K562 (cell line): Measurements from ENCODE around the gene VEGFA. TPM values are rescaled to one million over a fixed set of nuclear protein-coding genes. Genes with fewer than 3 reads are reported as not detected.

Experiments
- ATAC-seq: fragments of 200-7000 bp; cut with Tn5 transposase; 3 replicates; pipeline ENCODE4 v1.9.1; 2020; ENCODE audit warnings: moderate library complexity
- BruUV-seq: library from RNA; stranded (reverse); fragments of 400-500 nt; replicated peaks from 2 replicates; lab custom pipeline; 2021; lab: Mats Ljungman, UMichigan
- CTCF ChIA-PET: fragments of 300-600 bp; formaldehyde crosslinking; extraction: SDS; loops from one replicate; lab custom pipeline; 2021; ENCODE audit warnings: low intra/inter-chr PET ratio; lab: Yijun Ruan, JAX
- POLR2A ChIA-PET: fragments of 300-600, 350-650 bp; sonication (Branson Sonifier 250); formaldehyde crosslinking; extraction: SDS; loops from one replicate; lab custom pipeline; 2021; ENCODE audit warnings: antibody characterized with exemption, inconsistent platforms; lab: Yijun Ruan, JAX
- DNase-seq, 4 experiments: peaks; one replicate each; pipeline versions ENCODE4 v3.0.0 to v3.0.0-alpha.2; 2011 to 2018; ENCODE audit warnings: low spot score in 3 of 4, mixed read lengths in 3 of 4; ENCODE audit errors: extremely low read depth in 1 of 4
- FAIRE-seq: peaks from 2 replicates; lab custom pipeline; 2011; peaks lifted over from hg19 to GRCh38; lab: Jason Lieb, UNC
- H2AFZ ChIP-seq: 2 replicates; pipeline ENCODE4 v1.6.0; 2011; ENCODE audit warnings: low read depth, low read length, control low read depth, inconsistent platforms
- H3K27ac ChIP-seq: fragments of 200-600 bp; 3 replicates; pipeline ENCODE4 v1.8.0; 2011; ENCODE audit warnings: low read depth, mild to moderate bottlenecking, control low read depth, inconsistent platforms, low read length, moderate library complexity, mixed read lengths; ENCODE audit errors: extremely low read depth
- H3K27me3 ChIP-seq, 2 experiments: fragments of 300-600 bp in 1 of 2; 2 replicates in 1 of 2; 3 replicates in 1 of 2; pipeline versions ENCODE4 v1.6.0 to v1.8.0; 2011; ENCODE audit warnings: inconsistent platforms in 2 of 2, low read length in 2 of 2, mild to moderate bottlenecking in 1 of 2, mixed read lengths in 1 of 2, moderate library complexity in 1 of 2; ENCODE audit not compliant: control insufficient read depth in 2 of 2, insufficient read depth in 2 of 2
- H3K36me3 ChIP-seq: fragments of 300-600 bp; 3 replicates; pipeline ENCODE4 v1.8.0; 2011; ENCODE audit warnings: mild to moderate bottlenecking, low read length, inconsistent platforms; ENCODE audit not compliant: control insufficient read depth, insufficient read depth
- H3K4me1 ChIP-seq, 2 experiments: fragments of 200-600 bp in 1 of 2; replicated peaks in 1 of 2; 2 replicates in 1 of 2; 3 replicates in 1 of 2; pipeline versions ENCODE4 v1.5.1 to v1.8.0; 2011; ENCODE audit warnings: inconsistent platforms in 2 of 2, low read length in 2 of 2, mild to moderate bottlenecking in 1 of 2, mixed read lengths in 1 of 2, moderate library complexity in 1 of 2; ENCODE audit not compliant: control insufficient read depth in 2 of 2, insufficient read depth in 2 of 2
- H3K4me2 ChIP-seq: 2 replicates; pipeline ENCODE4 v1.6.1; 2011; ENCODE audit warnings: low read length, control low read depth, inconsistent platforms, mixed read lengths; ENCODE audit not compliant: insufficient read depth
- H3K4me3 ChIP-seq: fragments of 200-600 bp; sonication (generic), shearing (Covaris generic); 2 replicates; pipeline ENCODE4 v1.5.1; 2016; ENCODE audit warnings: control low read depth, inconsistent platforms
- H3K79me2 ChIP-seq: fragments of 200-600 bp; 3 replicates; pipeline ENCODE4 v1.8.0; 2011; ENCODE audit warnings: low read length, inconsistent platforms; ENCODE audit not compliant: control insufficient read depth, insufficient read depth
- H3K9ac ChIP-seq, 2 experiments: 2 replicates each; pipeline versions ENCODE4 v1.6.0 to v1.6.1; 2011; ENCODE audit warnings: low read depth in 2 of 2, low read length in 2 of 2, control low read depth in 1 of 2, inconsistent platforms in 1 of 2, mild to moderate bottlenecking in 1 of 2, mixed read lengths in 1 of 2; ENCODE audit not compliant: insufficient read depth in 1 of 2
- H3K9me1 ChIP-seq: one replicate; pipeline ENCODE4 v1.6.0; 2011; ENCODE audit warnings: inconsistent platforms, mild to moderate bottlenecking, low read length, moderate library complexity; ENCODE audit not compliant: control insufficient read depth, insufficient read depth
- H3K9me3 ChIP-seq: replicated peaks from 2 replicates; pipeline ENCODE4 v1.5.1; 2011; ENCODE audit warnings: low read depth, low read length, inconsistent platforms; ENCODE audit not compliant: control insufficient read depth, insufficient read depth
- H4K20me1 ChIP-seq: replicated peaks from 2 replicates; pipeline ENCODE4 v1.6.1; 2011; ENCODE audit warnings: low read length, inconsistent platforms, mixed read lengths; ENCODE audit not compliant: control insufficient read depth, insufficient read depth
- ADNP ChIP-seq: fragments of 200-800 bp; sonication (Bioruptor generic); IDR thresholded peaks from 2 replicates; pipeline ENCODE4 v1.6.1; 2016; ENCODE audit warnings: missing genetic modification characterization, missing compliant biosample characterization
- ARNT ChIP-seq, 2 experiments: fragments of 450-650 bp; IDR thresholded peaks; 2 replicates each; pipeline ENCODE4 v1.6.1; 2016; ENCODE audit warnings: mild to moderate bottlenecking in 1 of 2
- CBX3 ChIP-seq, 2 experiments: IDR thresholded peaks; 1 replicate in 1 of 2; 2 replicates in 1 of 2; pipeline ENCODE4 v1.6.1; 2012; ENCODE audit warnings: inconsistent platforms in 2 of 2, low read length in 2 of 2, borderline replicate concordance in 1 of 2, control low read depth in 1 of 2
- EP400 ChIP-seq: fragments of 450-650 bp; IDR thresholded peaks from 2 replicates; pipeline ENCODE4 v1.6.1; 2017; ENCODE audit warnings: antibody characterized with exemption, mild to moderate bottlenecking, moderate library complexity
- GABPA ChIP-seq: fragments of 200-800 bp; sonication (Bioruptor generic); conservative IDR thresholded peaks from 2 replicates; pipeline ENCODE4 v1.6.1; 2016; ENCODE audit warnings: low read depth, missing genetic modification characterization, missing compliant biosample characterization
- HLTF ChIP-seq: fragments of 450-650 bp; IDR thresholded peaks from 2 replicates; pipeline ENCODE4 v1.6.1; 2016
- KDM1A ChIP-seq, 2 experiments: fragments of 450-650 bp; IDR thresholded peaks; 2 replicates each; pipeline ENCODE4 v1.6.1; 2016; ENCODE audit warnings: mild to moderate bottlenecking in 2 of 2
- MCM3 ChIP-seq: fragments of 450-650 bp; IDR thresholded peaks from 2 replicates; pipeline ENCODE4 v1.6.1; 2016
- RBM25 ChIP-seq: fragments of 200-400 bp; formaldehyde crosslinking; IDR thresholded peaks from 2 replicates; pipeline ENCODE4 v1.6.1; 2018; ENCODE audit warnings: low read length, low read depth, moderate library complexity; ENCODE audit not compliant: severe bottlenecking
- RCOR1 ChIP-seq, 2 experiments: IDR thresholded peaks; 2 replicates each; pipeline ENCODE4 v1.6.1; 2012; ENCODE audit warnings: low read depth in 2 of 2, low read length in 2 of 2, borderline replicate concordance in 1 of 2, improper control_type of control experiment in 1 of 2
- SMARCA5 ChIP-seq: fragments of 450-650 bp; IDR thresholded peaks from 2 replicates; pipeline ENCODE4 v1.6.1; 2016
- TGIF2 ChIP-seq: sonication (generic); formaldehyde crosslinking; IDR thresholded peaks from 2 replicates; pipeline ENCODE4 v1.8.1; 2022; ENCODE audit warnings: mild to moderate bottlenecking, missing genetic modification reagents, moderate library complexity
- TRIM24 ChIP-seq, 2 experiments: fragments of 450-650 bp; IDR thresholded peaks; 2 replicates each; pipeline ENCODE4 v1.6.1; 2016
- TRIM28 ChIP-seq: fragments of 450-650 bp; IDR thresholded peaks from 2 replicates; pipeline ENCODE4 v1.6.1; 2017
- ZNF12 ChIP-seq: sonication (generic); formaldehyde crosslinking; IDR thresholded peaks from 2 replicates; pipeline ENCODE4 v1.4.0; 2020; ENCODE audit warnings: mild to moderate bottlenecking, missing genetic modification reagents
- ZNF354B ChIP-seq: fragments of 250-450 bp; sonication (Bioruptor Pico); IDR thresholded peaks from 2 replicates; pipeline ENCODE4 v1.4.0; 2020
- ZNF507 ChIP-seq: conservative IDR thresholded peaks from 2 replicates; pipeline ENCODE4 v1.6.1; 2017; ENCODE audit warnings: missing genetic modification characterization, missing compliant biosample characterization
- in situ Hi-C: fragments of 300-500 bp; cut with MboI; formaldehyde crosslinking; loops from 4 replicates; pipeline ENCODE4 v1.15.0; 2018; ENCODE audit warnings: inconsistent platforms, mixed read lengths
- intact Hi-C: fragments of 100-400 bp; cut with micrococcal nuclease; formaldehyde crosslinking; loops from 2 replicates; pipeline ENCODE4 v1.14.2; 2022
- polyA plus RNA-seq, 8 experiments: library from polyadenylated mRNA; depleted of rRNA in 4 of 8; stranded (reverse) in 5 of 8; unstranded in 3 of 8; fragments of >200 nt; fragmentation: Nextera tagmentation in 2 of 8; fragmentation: Illumina TruSeq in 1 of 8; extraction: Ambion mirVana in 2 of 8; extraction: Trizol in 1 of 8; gene quantifications; 2 replicates each; pipeline versions ENCODE4 v1.2.1 to v1.2.3, GENCODE V29; 2011 to 2014; ENCODE audit warnings: inconsistent platforms in 1 of 8, missing spikeins in 1 of 8
- total RNA-seq, 7 experiments: library from RNA; depleted of rRNA in 6 of 7; stranded (reverse); fragments of >200 nt in 6 of 7; fragmentation: Illumina TruSeq in 2 of 7; extraction: Trizol in 2 of 7; gene quantifications; 2 replicates each; pipeline versions ENCODE4 v1.2.1 to v1.2.3, GENCODE V29; 2011 to 2021; ENCODE audit warnings: low replicate concordance in 1 of 7
- TF ChIP-seq, protein P1 (sequence below): fragments of 450-650 bp; IDR thresholded peaks from 2 replicates; pipeline ENCODE4 v1.6.1; 2018; ENCODE audit warnings: mild to moderate bottlenecking, low read depth; ENCODE audit not compliant: partially characterized antibody

Gene VEGFA
- total and polyA plus RNA-seq, 9 of the 15 experiments (the other 6 are each of a cell fraction or from before 2014, with no cell fraction given) = 14.0 to 271 (median 124) TPM

DNA sequence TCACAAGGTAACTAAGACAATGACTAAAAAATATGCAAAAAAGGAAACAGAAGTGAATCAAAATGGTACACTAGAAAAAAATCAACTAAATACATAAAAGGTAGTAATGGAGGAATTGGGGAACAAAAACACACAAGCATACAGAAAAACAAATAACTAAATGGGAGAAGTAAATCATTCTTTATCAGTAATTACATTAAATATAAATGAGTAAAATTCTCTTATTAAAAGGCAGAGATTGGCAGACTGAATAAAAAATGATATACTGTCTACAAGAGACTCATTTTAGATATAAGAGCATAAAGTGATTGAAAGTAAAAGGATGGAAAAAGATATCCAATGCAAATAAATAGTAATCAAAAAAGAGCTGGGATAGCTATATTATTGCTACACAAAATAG lies 39.4 kb upstream of the VEGFA start:
- intact Hi-C loops = no loop called here

More for the DNA sequence above, 39.4 kb upstream of the VEGFA start:
- Histone ChIP-seq H3K27ac (no peak overlapping the region), H3K36me3 (no peaks in the 10 kb centered on the region), H3K9me1 (no peaks in the 10 kb centered on the region), H4K20me1 (no peaks in the 10 kb centered on the region), H3K9me3 (no peaks in the 10 kb centered on the region; the same call in none of the 2 replicates), H3K4me3 (no peak overlapping the region), H3K9ac (no peak overlapping the region), H3K4me2 (no peak overlapping the region), H2AFZ (no peak overlapping the region), H3K27me3 (no peaks in the 10 kb centered on the region), H3K79me2 (no peaks in the 10 kb centered on the region), H3K4me1 (peaks cover 13 to 21% of the 10 kb centered on the region in 2 experiments)
- ATAC-seq = no peak
- no peak for FAIRE-seq
- no peak for DNase-seq
- POLR2A ChIA-PET = no interaction called here
- TF ChIP-seq HLTF = peak; percentile 85
- TF ChIP-seq, protein P1, sequence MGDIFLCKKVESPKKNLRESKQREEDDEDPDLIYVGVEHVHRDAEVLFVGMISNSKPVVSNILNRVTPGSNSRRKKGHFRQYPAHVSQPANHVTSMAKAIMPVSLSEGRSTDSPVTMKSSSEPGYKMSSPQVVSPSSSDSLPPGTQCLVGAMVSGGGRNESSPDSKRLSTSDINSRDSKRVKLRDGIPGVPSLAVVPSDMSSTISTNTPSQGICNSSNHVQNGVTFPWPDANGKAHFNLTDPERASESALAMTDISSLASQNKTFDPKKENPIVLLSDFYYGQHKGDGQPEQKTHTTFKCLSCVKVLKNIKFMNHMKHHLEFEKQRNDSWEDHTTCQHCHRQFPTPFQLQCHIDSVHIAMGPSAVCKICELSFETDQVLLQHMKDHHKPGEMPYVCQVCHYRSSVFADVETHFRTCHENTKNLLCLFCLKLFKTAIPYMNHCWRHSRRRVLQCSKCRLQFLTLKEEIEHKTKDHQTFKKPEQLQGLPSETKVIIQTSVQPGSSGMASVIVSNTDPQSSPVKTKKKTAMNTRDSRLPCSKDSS = peak; percentile 53
- TF ChIP-seq GABPA = no peak
- peak in 1 of 2 experiments; percentile 33; a peak in 1 of 4 replicates for TF ChIP-seq ARNT (IDR thresholded peaks at IDR 0.05)
- TF ChIP-seq RBM25 = peak; percentile 94
- TF ChIP-seq TRIM24 (IDR thresholded peaks at IDR 0.05) = peak in 1 of 2 experiments; percentile 45; a peak in 1 of 4 replicates
- peak; percentile 100 for TF ChIP-seq ZNF507 (tag)
- peak; percentile 43 to 45 for TF ChIP-seq KDM1A (IDR thresholded peaks at IDR 0.05)
- TF ChIP-seq RCOR1 (IDR thresholded peaks at IDR 0.05; ENCODE audit: borderline replicate concordance in 1 of 2, low read depth in 2 of 2, low read length in 2 of 2) = peak in 1 of 2 experiments; percentile 38; a peak in 1 of 4 replicates
- peak; percentile 88; the same call in 1 of the 2 replicates for TF ChIP-seq TRIM28
- TF ChIP-seq ADNP (tag) = 0 out of 2 replicates have a peak, but pooled peaks have one; percentile 31
- TF ChIP-seq TGIF2 (CRISPR knock-in tag) = no peak
- no peak for TF ChIP-seq ZNF12 (CRISPR knock-in tag)
- peak in 1 of 2 experiments; percentile 94; a peak in 2 of 3 replicates for TF ChIP-seq CBX3 (IDR thresholded peaks at IDR 0.05; ENCODE audit: borderline replicate concordance in 1 of 2, low read length in 2 of 2)
- peak; percentile 98 for TF ChIP-seq ZNF354B (CRISPR knock-in tag)
- TF ChIP-seq MCM3 = no peak
- peak; percentile 60; the same call in 1 of the 2 replicates for TF ChIP-seq SMARCA5
- TF ChIP-seq EP400 = 0 out of 2 replicates have a peak, but pooled peaks have one; percentile 18
- in situ Hi-C loops = no loop called here
- CTCF ChIA-PET = no interaction called here
- no TSS peak for BruUV-seq
